ENCODE measurements around the gene CSTPP1. TPM values are rescaled to one million over a fixed set of nuclear protein-coding genes. Genes with fewer than 3 reads are reported as not detected.

Gene CSTPP1
- polyA plus RNA-seq, 1 donor (not counting 4 experiments of a cell fraction or from before 2014, with no cell fraction given) = 20.0 TPM

DNA sequence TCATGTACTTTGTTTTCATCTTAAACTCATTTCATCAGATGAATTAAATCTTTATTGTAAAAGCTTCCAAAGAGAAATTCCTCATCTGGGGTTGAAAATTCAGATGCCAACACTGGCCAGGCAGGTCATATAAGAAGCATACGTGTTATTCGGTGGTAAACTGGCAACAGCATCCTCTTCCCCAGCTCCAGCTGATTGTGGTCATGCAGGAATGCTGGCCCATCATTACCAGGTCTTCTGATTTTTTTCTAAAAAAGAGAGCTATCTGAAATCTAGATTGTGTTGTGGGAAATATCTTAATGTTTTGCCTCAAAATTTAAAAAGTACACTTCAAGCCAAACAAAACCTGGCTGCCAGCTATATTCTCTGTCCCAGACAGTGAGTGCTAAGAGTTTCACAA lies 186.5 kb downstream of the CSTPP1 start:
- Histone ChIP-seq H3K36me3 (ENCODE audit: control insufficient read depth in 2 of 2, extremely low read depth in 1 of 2, insufficient read depth in 2 of 2, low read length in 2 of 2) (no peaks in the 10 kb centered on the region), H4K20me1 (ENCODE audit: control insufficient read depth, extremely low read depth, insufficient read depth, low read length) (no peaks in the 10 kb centered on the region), H3K27ac (ENCODE audit: control insufficient read depth, insufficient read depth, low read length) (no peak overlapping the region), H3K9ac (ENCODE audit: control insufficient read depth, extremely low read depth, insufficient read depth, low read length) (no peak overlapping the region), H2AFZ (ENCODE audit: control insufficient read depth, low read length) (no peak overlapping the region), H3K79me2 (ENCODE audit: control insufficient read depth, insufficient read depth, low read length) (no peaks in the 10 kb centered on the region), H3K4me3 (ENCODE audit: control insufficient read depth in 2 of 3, extremely low read depth in 1 of 3, insufficient read depth in 2 of 3, low read depth in 1 of 3, low read length in 3 of 3) (no peak overlapping the region), H3K9me1 (ENCODE audit: control insufficient read depth, extremely low read depth, insufficient read depth, low read length) (no peaks in the 10 kb centered on the region), H3K4me2 (ENCODE audit: control insufficient read depth, extremely low read depth, insufficient read depth, low read depth, low read length) (no peak overlapping the region), H3K4me1 (ENCODE audit: control insufficient read depth, extremely low read depth, insufficient read depth, low read length) (peaks cover 6% of the 10 kb centered on the region), H3K9me3 (ENCODE audit: control insufficient read depth, low read depth, low read length) (no peaks in the 10 kb centered on the region), H3K27me3 (ENCODE audit: control insufficient read depth, extremely low read depth, insufficient read depth, low read length) (no peaks in the 10 kb centered on the region)
- DNase-seq (ENCODE audit: low read depth, low spot score) (no peak), FAIRE-seq (no peak)
- dilution Hi-C loops (cut with MboI; ENCODE audit: extremely low pct_ligation_motif_present, low sequenced_read_pairs) = no loop called here
- no peak for TF ChIP-seq EZH2 (IDR thresholded peaks at IDR 0.05; ENCODE audit: low read length)
- TF ChIP-seq, protein P1, sequence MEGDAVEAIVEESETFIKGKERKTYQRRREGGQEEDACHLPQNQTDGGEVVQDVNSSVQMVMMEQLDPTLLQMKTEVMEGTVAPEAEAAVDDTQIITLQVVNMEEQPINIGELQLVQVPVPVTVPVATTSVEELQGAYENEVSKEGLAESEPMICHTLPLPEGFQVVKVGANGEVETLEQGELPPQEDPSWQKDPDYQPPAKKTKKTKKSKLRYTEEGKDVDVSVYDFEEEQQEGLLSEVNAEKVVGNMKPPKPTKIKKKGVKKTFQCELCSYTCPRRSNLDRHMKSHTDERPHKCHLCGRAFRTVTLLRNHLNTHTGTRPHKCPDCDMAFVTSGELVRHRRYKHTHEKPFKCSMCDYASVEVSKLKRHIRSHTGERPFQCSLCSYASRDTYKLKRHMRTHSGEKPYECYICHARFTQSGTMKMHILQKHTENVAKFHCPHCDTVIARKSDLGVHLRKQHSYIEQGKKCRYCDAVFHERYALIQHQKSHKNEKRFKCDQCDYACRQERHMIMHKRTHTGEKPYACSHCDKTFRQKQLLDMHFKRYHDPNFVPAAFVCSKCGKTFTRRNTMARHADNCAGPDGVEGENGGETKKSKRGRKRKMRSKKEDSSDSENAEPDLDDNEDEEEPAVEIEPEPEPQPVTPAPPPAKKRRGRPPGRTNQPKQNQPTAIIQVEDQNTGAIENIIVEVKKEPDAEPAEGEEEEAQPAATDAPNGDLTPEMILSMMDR (optimal IDR thresholded peaks at IDR 0.05 in 1 of 3, IDR thresholded peaks at IDR 0.05 in 1 of 3, conservative IDR thresholded peaks at IDR 0.05 in 1 of 3; ENCODE audit: extremely low read depth in 1 of 3, insufficient read depth in 2 of 3, low read length in 3 of 3) = no peak

DNA sequence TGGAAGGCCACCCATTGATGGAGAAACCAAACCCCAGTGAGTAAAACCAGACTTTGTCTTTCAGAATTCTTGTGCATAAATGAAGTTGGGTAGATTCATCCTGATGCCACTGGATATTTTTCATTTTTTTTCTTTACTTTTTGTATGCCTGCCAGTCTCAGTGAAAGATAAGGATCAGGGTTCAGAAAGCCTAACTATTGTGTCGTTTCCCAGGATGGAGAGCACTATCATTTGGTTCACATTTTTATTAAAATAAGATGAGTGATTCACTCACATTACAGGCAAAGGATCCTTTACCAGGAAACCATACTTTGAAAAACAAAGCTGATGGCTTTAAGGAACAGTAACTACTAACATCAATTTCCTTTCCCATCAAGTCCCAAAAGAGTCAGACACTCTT lies 188.1 kb downstream of the CSTPP1 start:
- Histone ChIP-seq H4K20me1 (ENCODE audit: control insufficient read depth, extremely low read depth, insufficient read depth, low read length) (no peaks in the 10 kb centered on the region), H3K79me2 (ENCODE audit: control insufficient read depth, insufficient read depth, low read length) (no peaks in the 10 kb centered on the region), H3K9ac (ENCODE audit: control insufficient read depth, extremely low read depth, insufficient read depth, low read length) (no peak overlapping the region), H3K9me3 (ENCODE audit: control insufficient read depth, low read depth, low read length) (no peaks in the 10 kb centered on the region), H3K27ac (ENCODE audit: control insufficient read depth, insufficient read depth, low read length) (no peak overlapping the region), H3K4me3 (ENCODE audit: control insufficient read depth in 2 of 3, extremely low read depth in 1 of 3, insufficient read depth in 2 of 3, low read depth in 1 of 3, low read length in 3 of 3) (no peak overlapping the region), H3K36me3 (ENCODE audit: control insufficient read depth in 2 of 2, extremely low read depth in 1 of 2, insufficient read depth in 2 of 2, low read length in 2 of 2) (no peaks in the 10 kb centered on the region), H2AFZ (ENCODE audit: control insufficient read depth, low read length) (no peak overlapping the region), H3K27me3 (ENCODE audit: control insufficient read depth, extremely low read depth, insufficient read depth, low read length) (no peaks in the 10 kb centered on the region), H3K4me2 (ENCODE audit: control insufficient read depth, extremely low read depth, insufficient read depth, low read depth, low read length) (no peak overlapping the region), H3K4me1 (ENCODE audit: control insufficient read depth, extremely low read depth, insufficient read depth, low read length) (peaks cover 2% of the 10 kb centered on the region), H3K9me1 (ENCODE audit: control insufficient read depth, extremely low read depth, insufficient read depth, low read length) (no peaks in the 10 kb centered on the region)
- DNase-seq (ENCODE audit: low read depth, low spot score) (no peak), FAIRE-seq (no peak)
- TF ChIP-seq EZH2 (IDR thresholded peaks at IDR 0.05; ENCODE audit: low read length) = no peak
- TF ChIP-seq, protein P1 (optimal IDR thresholded peaks at IDR 0.05 in 1 of 3, IDR thresholded peaks at IDR 0.05 in 1 of 3, conservative IDR thresholded peaks at IDR 0.05 in 1 of 3; ENCODE audit: extremely low read depth in 1 of 3, insufficient read depth in 2 of 3, low read length in 3 of 3) = no peak
- dilution Hi-C loops (cut with MboI; ENCODE audit: extremely low pct_ligation_motif_present, low sequenced_read_pairs) = no loop called here
